ENCODE data around the gene TRMT44. TPM values are rescaled to one million over a fixed set of nuclear protein-coding genes. Genes with fewer than 3 reads are reported as not detected.
"Not testable (repeated sequence)": the region's sequence is repeated elsewhere in the genome, so short reads cannot be mapped to it uniquely, and the experiment has no call there.

TRMT44 gene
- total RNA-seq, 1 donor from 2014 or later, result 38.5 TPM

DNA sequence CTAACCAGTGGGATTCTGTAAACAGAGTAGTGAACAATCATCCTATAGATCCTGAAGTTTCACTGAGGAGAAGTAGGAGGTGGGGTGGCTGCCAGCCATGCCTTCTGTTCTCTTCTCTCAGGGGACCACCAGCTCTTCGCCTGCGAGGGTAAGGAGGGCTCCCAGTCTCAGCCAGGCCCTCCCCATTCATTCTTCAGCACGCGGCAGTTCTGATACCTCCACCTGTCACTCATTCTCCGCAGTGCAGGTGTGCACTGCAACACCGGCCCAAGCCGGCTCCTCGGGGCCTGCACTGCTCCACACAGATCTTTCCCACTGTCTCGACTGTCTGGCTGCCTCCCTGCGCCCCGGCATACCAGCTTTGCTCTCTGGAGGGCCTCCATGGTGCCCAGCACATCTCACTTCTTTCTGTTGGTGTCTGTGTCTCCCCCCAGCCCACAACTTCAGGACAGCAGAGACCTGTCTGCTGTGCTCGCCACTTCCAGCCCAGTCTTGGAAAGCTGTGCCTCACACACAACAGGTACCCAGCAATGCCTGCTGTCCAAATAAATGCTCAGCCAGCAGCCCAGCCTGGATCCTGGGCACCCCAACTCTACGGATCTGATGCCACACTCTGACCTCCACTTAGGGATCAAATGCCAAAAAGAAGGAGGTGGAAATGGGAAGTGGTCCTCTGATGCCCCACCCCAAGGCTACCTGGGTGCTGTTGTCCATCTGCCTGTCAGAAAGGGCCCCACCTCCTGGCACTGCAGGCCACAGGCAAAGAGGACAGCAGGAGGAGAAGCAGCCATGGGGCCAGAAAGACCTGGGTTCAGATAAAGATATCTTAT, 29.0 kb upstream of the TRMT44 start:
- Mint-ChIP-seq H3K36me3 (ENCODE audit: low read depth) (peaks cover 26% of the 10 kb centered on the region), H3K4me1 (peaks cover 22% of the 10 kb centered on the region), H3K27ac (no peak overlapping the region), H3K9me3 (no peaks in the 10 kb centered on the region), H3K27me3 (no peaks in the 10 kb centered on the region), H3K4me3 (no peak overlapping the region)
- no peak for DNase-seq
- intact Hi-C loops (cut with micrococcal nuclease), result no loop called here

- no peaks in the 10 kb centered on the region for H3K27me3 Mint-ChIP-seq
- no peak overlapping the region for H3K27ac Mint-ChIP-seq
- H3K9me3 Mint-ChIP-seq, result no peaks in the 10 kb centered on the region
- intact Hi-C loops (cut with micrococcal nuclease), result no loop called here
- no peak overlapping the region for H3K4me3 Mint-ChIP-seq
- no peak for DNase-seq
- H3K36me3 Mint-ChIP-seq (ENCODE audit: low read depth), result peaks cover 26% of the 10 kb centered on the region
- peaks cover 23% of the 10 kb centered on the region for H3K4me1 Mint-ChIP-seq
Measured at GRCh38 chr4:8412288-8412687, 28.3 kb upstream of the TRMT44 start.

DNA sequence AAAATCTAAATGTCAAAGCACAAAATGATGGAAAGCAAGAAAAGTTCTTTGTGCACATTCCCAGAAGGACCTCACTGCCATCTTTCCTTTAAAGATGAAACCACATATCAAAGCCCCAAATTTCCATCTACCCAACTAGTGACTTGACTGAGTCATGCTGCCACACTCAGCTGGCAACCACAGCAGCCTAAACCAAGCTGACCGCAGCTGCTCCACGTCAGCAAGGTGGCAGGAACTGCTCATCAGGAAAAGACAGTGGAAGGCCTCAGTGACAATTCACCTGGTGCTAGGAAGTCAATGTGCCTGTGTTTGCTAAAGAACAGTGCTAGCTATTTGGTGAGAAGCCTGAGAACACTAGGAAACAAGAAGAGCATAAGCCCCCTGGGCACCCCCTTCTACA, 26.2 kb upstream of the TRMT44 start:
- Mint-ChIP-seq H3K4me1 (peaks cover 20% of the 10 kb centered on the region), H3K27me3 (no peaks in the 10 kb centered on the region), H3K9me3 (no peaks in the 10 kb centered on the region), H3K27ac (peak overlapping the region; percentile 78), H3K4me3 (peak overlapping the region; percentile 5), H3K36me3 (ENCODE audit: low read depth) (peaks cover 21% of the 10 kb centered on the region)
- DNase-seq, result peak; percentile 70
- intact Hi-C loops (cut with micrococcal nuclease), result no loop called here

- intact Hi-C loops (cut with micrococcal nuclease), result no loop called here
- H3K27me3 Mint-ChIP-seq, result no peaks in the 10 kb centered on the region
- DNase-seq, result no peak
- H3K36me3 Mint-ChIP-seq (ENCODE audit: low read depth), result peaks cover 22% of the 10 kb centered on the region
- H3K27ac Mint-ChIP-seq, result no peak overlapping the region
- H3K9me3 Mint-ChIP-seq, result no peaks in the 10 kb centered on the region
- no peak overlapping the region for H3K4me3 Mint-ChIP-seq
- peaks cover 21% of the 10 kb centered on the region for H3K4me1 Mint-ChIP-seq
Measured at GRCh38 chr4:8417071-8417614, 23.4 kb upstream of the TRMT44 start.

DNA sequence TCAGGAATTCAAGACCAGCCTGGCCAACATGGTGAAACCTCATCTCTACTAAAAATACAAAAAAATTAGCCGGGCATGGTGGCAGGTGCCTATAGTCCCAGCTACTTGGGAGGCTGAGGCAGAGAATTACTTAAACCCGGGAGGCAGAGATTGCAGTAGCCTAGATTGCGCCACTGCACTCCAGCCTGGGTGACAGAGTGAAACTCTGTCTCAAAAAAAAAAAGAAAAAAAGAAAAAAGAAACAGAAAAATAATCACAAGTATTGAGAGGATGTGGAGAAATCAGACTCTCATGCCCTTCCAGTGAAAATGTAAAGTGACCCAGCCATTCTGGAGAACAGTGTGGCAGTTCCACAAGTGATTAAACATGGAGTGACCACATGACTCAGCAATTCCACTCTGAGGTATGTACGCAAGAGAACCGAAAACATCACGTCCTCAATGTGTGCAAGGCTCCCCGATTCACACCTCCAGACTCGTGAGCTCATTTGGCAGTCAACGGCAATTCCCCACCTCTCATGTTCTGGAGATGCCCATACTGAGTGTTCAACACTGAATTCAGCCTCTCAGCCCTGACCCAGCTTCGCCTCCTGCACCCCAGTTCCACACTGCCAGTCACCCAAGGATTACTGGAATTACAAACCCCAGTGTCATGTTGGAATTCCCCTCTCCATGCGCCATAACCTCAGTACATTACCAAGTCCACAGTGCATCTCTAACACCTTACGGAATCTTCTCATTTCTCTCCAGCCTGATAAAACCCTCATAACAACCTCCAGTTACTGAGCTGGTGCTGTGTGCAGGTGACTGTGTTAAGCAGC, 21.1 kb upstream of the TRMT44 start:
- peak overlapping the region; percentile 32 for H3K4me3 Mint-ChIP-seq
- H3K4me1 Mint-ChIP-seq, result peaks cover 16% of the 10 kb centered on the region
- peak overlapping the region; percentile 89 for H3K27ac Mint-ChIP-seq
- no peaks in the 10 kb centered on the region for H3K9me3 Mint-ChIP-seq
- H3K27me3 Mint-ChIP-seq, result no peaks in the 10 kb centered on the region
- DNase-seq, result peak; percentile 72
- H3K36me3 Mint-ChIP-seq (ENCODE audit: low read depth), result peaks cover 16% of the 10 kb centered on the region
- intact Hi-C loops (cut with micrococcal nuclease), result loop anchor here (1.0 kb wide), 2 partner anchors 9 to 191 kb away; no protein-coding TSS in a partner anchor

DNA sequence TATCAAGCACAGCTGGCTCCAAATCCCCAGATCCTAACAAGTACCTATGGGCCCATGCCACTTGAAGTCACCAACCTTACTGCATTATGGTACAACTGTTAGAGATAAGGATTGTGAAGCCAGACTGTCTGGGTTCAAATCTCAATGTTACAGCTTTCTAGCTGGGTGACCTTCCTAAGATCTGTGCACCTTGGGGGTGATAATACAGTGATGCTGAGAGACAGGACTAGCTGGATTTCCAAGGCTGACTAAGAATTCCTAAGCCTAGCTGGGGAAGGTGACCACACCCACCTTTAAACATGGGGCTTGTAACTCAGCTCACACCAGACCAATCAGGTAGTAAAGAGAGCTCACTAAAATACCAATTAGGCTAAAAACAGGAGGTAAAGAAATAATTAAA, 20.4 kb upstream of the TRMT44 start:
- H3K27me3 Mint-ChIP-seq; H3K36me3 Mint-ChIP-seq (ENCODE audit: low read depth); H3K4me3 Mint-ChIP-seq; DNase-seq; intact Hi-C loops (cut with micrococcal nuclease); H3K9me3 Mint-ChIP-seq: not testable (repeated sequence)
- H3K27ac Mint-ChIP-seq, result peak overlapping the region; percentile 89
- peaks cover 11% of the 10 kb centered on the region for H3K4me1 Mint-ChIP-seq

- intact Hi-C loops (cut with micrococcal nuclease), result no loop called here
- Mint-ChIP-seq H3K9me3 (no peaks in the 10 kb centered on the region), H3K27me3 (no peaks in the 10 kb centered on the region), H3K27ac (no peak overlapping the region), H3K4me3 (no peak overlapping the region), H3K4me1 (peaks cover 20% of the 10 kb centered on the region), H3K36me3 (ENCODE audit: low read depth) (peaks cover 3% of the 10 kb centered on the region)
- DNase-seq, result no peak
Measured at GRCh38 chr4:8422327-8422726, 18.2 kb upstream of the TRMT44 start.

DNA sequence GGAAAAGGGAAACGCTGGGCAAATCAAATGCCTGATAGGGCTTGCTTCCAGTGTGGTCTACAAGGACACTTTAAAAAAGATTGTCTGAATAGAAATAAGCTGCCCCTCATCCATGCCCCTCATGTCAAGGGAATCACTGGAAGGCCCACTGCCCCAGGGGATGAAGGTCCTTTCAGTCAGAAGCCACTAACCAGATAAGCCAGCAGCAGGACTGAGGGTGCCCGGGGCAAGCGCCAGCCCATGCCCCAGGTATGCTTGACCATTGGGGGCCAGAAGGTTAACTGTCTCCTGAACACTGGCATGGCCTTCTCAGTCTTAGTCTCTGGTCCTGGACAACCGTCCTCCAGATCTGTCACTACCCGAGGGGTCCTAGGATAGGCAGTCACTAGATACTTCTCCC, 17.8 kb upstream of the TRMT44 start:
- no peak overlapping the region for H3K27ac Mint-ChIP-seq
- H3K9me3 Mint-ChIP-seq, result no peaks in the 10 kb centered on the region
- intact Hi-C loops (cut with micrococcal nuclease), result no loop called here
- no peak overlapping the region for H3K4me3 Mint-ChIP-seq
- H3K27me3 Mint-ChIP-seq, result no peaks in the 10 kb centered on the region
- H3K4me1 Mint-ChIP-seq, result peaks cover 22% of the 10 kb centered on the region
- H3K36me3 Mint-ChIP-seq (ENCODE audit: low read depth), result peaks cover 3% of the 10 kb centered on the region
- DNase-seq, result no peak

DNA sequence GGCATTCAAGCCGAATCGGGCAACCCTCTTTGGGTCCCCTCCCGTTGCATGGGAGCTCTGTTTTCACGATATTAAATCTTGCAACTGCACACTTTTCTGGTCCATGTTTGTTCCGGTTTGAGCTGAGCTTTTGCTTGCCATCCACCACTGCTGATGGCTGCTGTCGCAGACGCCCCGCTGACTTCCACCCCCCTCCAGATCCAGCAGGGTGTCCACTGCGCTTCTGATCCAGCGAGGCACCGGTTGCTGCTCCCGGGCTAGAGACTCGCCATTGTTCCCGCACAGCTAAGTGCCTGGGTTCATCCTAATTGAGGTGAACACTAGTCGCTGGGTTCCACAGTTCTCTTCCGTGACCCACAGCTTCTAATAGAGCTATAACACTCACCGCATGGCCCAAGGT, 13.3 kb upstream of the TRMT44 start:
- Mint-ChIP-seq H3K4me3 (peak overlapping the region; percentile 97), H3K4me1 (peaks cover 18% of the 10 kb centered on the region), H3K36me3 (ENCODE audit: low read depth) (no peaks in the 10 kb centered on the region), H3K27ac (no peak overlapping the region), H3K9me3 (no peaks in the 10 kb centered on the region), H3K27me3 (no peaks in the 10 kb centered on the region)
- intact Hi-C loops (cut with micrococcal nuclease), result no loop called here
- DNase-seq, result no peak

DNA sequence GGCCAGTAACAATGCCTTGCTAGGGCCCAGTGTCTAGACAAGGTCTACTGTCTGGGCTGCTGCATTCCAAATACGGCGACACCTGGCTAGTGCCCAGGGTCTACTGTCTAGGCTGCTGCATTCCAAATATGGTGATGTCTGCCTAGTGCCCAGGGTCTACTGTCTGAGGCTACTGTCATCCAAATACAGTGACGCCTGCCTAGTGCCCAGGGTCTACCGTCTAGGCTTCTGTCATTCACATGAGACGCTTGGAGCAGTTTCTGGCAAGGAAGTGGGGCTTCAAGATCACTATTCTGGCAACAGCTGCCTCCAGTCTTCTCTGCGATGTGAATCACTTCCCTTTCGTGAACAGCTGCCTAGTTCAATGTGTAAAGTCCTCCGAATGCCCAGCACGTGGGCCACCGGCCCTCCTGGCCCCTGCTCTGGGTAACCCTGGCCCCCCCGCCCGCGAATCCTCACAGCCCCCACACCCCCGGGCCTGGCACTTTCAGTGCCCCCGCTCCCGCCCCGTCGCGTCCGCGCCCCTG, 12.8 kb upstream of the TRMT44 start:
- no peaks in the 10 kb centered on the region for H3K36me3 Mint-ChIP-seq (ENCODE audit: low read depth)
- peak overlapping the region; percentile 97 for H3K4me3 Mint-ChIP-seq
- H3K9me3 Mint-ChIP-seq, result no peaks in the 10 kb centered on the region
- intact Hi-C loops (cut with micrococcal nuclease), result loop anchor here (1.0 kb wide), 3 partner anchors 9 to 270 kb away; partner anchors contain the start of genes ABLIM2, ACOX3 and TRMT44
- peak overlapping the region; percentile 92 for H3K27ac Mint-ChIP-seq
- no peak for DNase-seq
- H3K27me3 Mint-ChIP-seq, result no peaks in the 10 kb centered on the region
- H3K4me1 Mint-ChIP-seq, result peaks cover 18% of the 10 kb centered on the region

DNA sequence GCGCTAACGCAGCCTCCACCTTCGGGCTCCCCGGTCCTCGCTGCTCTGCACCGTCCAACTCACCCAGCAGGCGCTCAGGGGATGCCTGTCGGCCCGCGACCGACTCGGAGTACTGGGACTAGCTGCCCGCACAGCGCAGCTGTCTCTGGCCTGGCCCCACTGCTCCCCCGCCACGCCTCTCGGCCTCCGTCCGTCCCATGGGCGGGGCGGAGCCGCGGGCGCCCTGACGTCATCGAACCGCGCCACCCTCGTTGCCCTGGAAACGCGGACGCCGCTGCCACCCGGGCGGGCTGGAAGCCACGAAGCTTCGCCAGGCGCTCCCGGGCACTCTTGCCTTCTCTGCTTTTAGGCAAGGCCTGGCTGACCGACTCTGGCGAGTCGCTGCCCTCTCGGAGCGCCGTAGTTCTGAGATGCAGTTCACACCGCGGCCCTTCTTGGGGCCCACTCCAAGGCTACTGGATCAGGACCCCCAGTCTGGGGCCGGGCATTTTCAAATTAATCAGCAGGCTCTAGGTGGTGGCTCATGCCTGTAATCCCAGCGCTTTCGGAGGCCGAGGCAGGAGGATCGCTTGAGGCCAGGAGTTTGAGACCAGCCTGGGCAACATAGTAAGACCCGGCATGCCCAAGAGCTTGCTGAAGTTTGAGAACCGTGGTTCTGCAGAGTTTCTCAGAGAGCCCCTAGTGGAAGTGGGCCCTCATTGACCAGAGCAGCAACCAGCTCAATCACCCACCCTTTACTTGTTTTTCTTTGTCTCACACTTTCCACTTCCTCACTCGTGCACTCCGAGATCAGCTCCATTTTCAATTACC, 12.1 kb upstream of the TRMT44 start:
- Mint-ChIP-seq H3K27me3 (no peaks in the 10 kb centered on the region), H3K4me3 (peak overlapping the region; percentile 97), H3K36me3 (ENCODE audit: low read depth) (no peaks in the 10 kb centered on the region), H3K4me1 (peaks cover 18% of the 10 kb centered on the region), H3K9me3 (no peaks in the 10 kb centered on the region), H3K27ac (peak overlapping the region; percentile 92)
- intact Hi-C loops (cut with micrococcal nuclease), result loop anchor here (1.0 kb wide), 3 partner anchors 9 to 270 kb away; partner anchors contain the start of genes ABLIM2, ACOX3 and TRMT44
- DNase-seq, result peak; percentile 99

GRCh38 chr4:8431553-8431952, 9.0 kb upstream of the TRMT44 start:
- no peak for DNase-seq
- no peaks in the 10 kb centered on the region for H3K9me3 Mint-ChIP-seq
- no peak overlapping the region for H3K27ac Mint-ChIP-seq
- intact Hi-C loops (cut with micrococcal nuclease), result no loop called here
- peaks cover 23% of the 10 kb centered on the region for H3K4me1 Mint-ChIP-seq
- no peaks in the 10 kb centered on the region for H3K27me3 Mint-ChIP-seq
- H3K36me3 Mint-ChIP-seq (ENCODE audit: low read depth), result no peaks in the 10 kb centered on the region
- no peak overlapping the region for H3K4me3 Mint-ChIP-seq

DNA sequence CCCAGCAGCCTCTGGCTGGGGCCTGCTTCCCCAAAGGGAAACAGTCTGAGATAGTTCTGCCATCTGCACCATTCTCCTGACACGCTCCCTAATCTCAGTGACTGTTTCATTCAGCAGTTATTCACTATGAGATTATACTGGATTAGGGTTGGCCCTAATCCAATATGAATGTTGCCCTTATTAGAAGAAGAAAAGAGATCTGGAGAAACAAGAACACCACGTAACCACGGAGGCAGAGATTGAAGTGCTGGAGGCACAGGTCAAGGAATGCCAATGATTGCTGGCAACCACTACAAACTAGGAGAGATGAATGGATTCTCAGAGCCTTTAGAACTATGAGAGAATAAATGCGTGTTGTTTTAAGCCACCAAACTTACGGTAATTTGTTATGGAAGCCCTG, 7.4 kb upstream of the TRMT44 start:
- Mint-ChIP-seq H3K4me1 (peaks cover 18% of the 10 kb centered on the region), H3K4me3 (no peak overlapping the region), H3K27me3 (no peaks in the 10 kb centered on the region), H3K27ac (no peak overlapping the region), H3K9me3 (no peaks in the 10 kb centered on the region), H3K36me3 (ENCODE audit: low read depth) (no peaks in the 10 kb centered on the region)
- DNase-seq, result no peak
- intact Hi-C loops (cut with micrococcal nuclease), result no loop called here
